GM23338 (cell line): ENCODE measurements around the gene MFSD2A. TPM values are rescaled to one million over a fixed set of nuclear protein-coding genes. Genes with fewer than 3 reads are reported as not detected.
A peak's percentile ranks its signal among the peaks of the same experiment; 100 is the strongest.

ENCODE experiments used
- ATAC-seq: fragments of 200-7000 bp; cut with Tn5 transposase; 3 replicates; pipeline ENCODE4 v1.9.1; 2020
- DNase-seq: peaks from one replicate; pipeline ENCODE4 v3.0.0-alpha.2; 2015; ENCODE audit warnings: low spot score
- H2AFZ ChIP-seq: fragments of 200-600 bp; sonication (generic); 2 replicates; pipeline ENCODE4 v1.8.0; 2016; ENCODE audit warnings: antibody characterized with exemption, mild to moderate bottlenecking, moderate library complexity
- H3F3A ChIP-seq: fragments of 200-600 bp; sonication (generic); replicated peaks from 2 replicates; pipeline ENCODE4 v1.8.0; 2017; ENCODE audit warnings: antibody characterized with exemption, mixed run types, low read depth
- H3K27ac ChIP-seq: fragments of 200-600 bp; sonication (generic); 2 replicates; pipeline ENCODE4 v1.6.1; 2016; ENCODE audit warnings: low read depth
- H3K27me3 ChIP-seq: fragments of 200-600 bp; sonication (generic); 2 replicates; pipeline ENCODE4 v1.8.0; 2016; ENCODE audit warnings: mild to moderate bottlenecking, mixed run types, moderate library complexity; ENCODE audit not compliant: insufficient read depth
- H3K36me3 ChIP-seq: fragments of 200-600 bp; sonication (generic); 2 replicates; pipeline ENCODE4 v1.8.0; 2016; ENCODE audit warnings: mild to moderate bottlenecking; ENCODE audit not compliant: insufficient read depth
- H3K4me1 ChIP-seq: fragments of 200-600 bp; sonication (generic); 2 replicates; pipeline ENCODE4 v1.8.0; 2016; ENCODE audit warnings: mild to moderate bottlenecking, moderate library complexity; ENCODE audit not compliant: insufficient read depth
- H3K4me2 ChIP-seq: fragments of 200-600 bp; sonication (generic); 2 replicates; pipeline ENCODE4 v1.7.1; 2017; ENCODE audit warnings: mixed run types
- H3K4me3 ChIP-seq: fragments of 200-600 bp; sonication (generic); 2 replicates; pipeline ENCODE4 v1.6.1; 2016; ENCODE audit warnings: mixed run types
- H3K79me2 ChIP-seq: fragments of 200-600 bp; sonication (generic); replicated peaks from 2 replicates; pipeline ENCODE4 v1.8.0; 2017; ENCODE audit warnings: mild to moderate bottlenecking; ENCODE audit not compliant: insufficient read depth
- H3K9me2 ChIP-seq: fragments of 200-600 bp; sonication (generic); 2 replicates; pipeline ENCODE4 v1.8.0; 2017; ENCODE audit not compliant: insufficient read depth
- H4K20me1 ChIP-seq: fragments of 200-600 bp; sonication (generic); replicated peaks from 2 replicates; pipeline ENCODE4 v1.8.0; 2017; ENCODE audit warnings: mild to moderate bottlenecking; ENCODE audit not compliant: insufficient read depth
- H3K27ac Mint-ChIP-seq: 2 replicates; pipeline ENCODE4 v1.8.0; 2020; ENCODE audit warnings: inconsistent platforms, mild to moderate bottlenecking, moderate library complexity, mixed read lengths
- H3K27me3 Mint-ChIP-seq: 3 replicates; pipeline ENCODE4 v1.8.0; 2022; ENCODE audit warnings: low read depth, mild to moderate bottlenecking, moderate library complexity, mixed read lengths, inconsistent platforms; ENCODE audit not compliant: insufficient read depth, poor library complexity
- H3K36me3 Mint-ChIP-seq: 3 replicates; pipeline ENCODE4 v1.8.0; 2021; ENCODE audit warnings: low read depth, mild to moderate bottlenecking, inconsistent platforms, moderate library complexity, mixed read lengths
- H3K4me1 Mint-ChIP-seq: 3 replicates; pipeline ENCODE4 v1.8.0; 2020; ENCODE audit warnings: mild to moderate bottlenecking, inconsistent platforms, mixed read lengths
- H3K4me3 Mint-ChIP-seq: 3 replicates; pipeline ENCODE4 v1.8.0; 2021; ENCODE audit warnings: moderate library complexity, mild to moderate bottlenecking, inconsistent platforms, mixed read lengths
- H3K9me3 Mint-ChIP-seq: 3 replicates; pipeline ENCODE4 v1.8.0; 2020; ENCODE audit warnings: moderate library complexity, mild to moderate bottlenecking, inconsistent platforms, mixed read lengths
- CREB1 ChIP-seq: fragments of 250-450 bp; sonication (Bioruptor Pico); IDR thresholded peaks from 2 replicates; pipeline ENCODE4 v1.5.0; 2020; ENCODE audit warnings: low read depth, mild to moderate bottlenecking, moderate library complexity
- NANOG ChIP-seq: IDR thresholded peaks from 2 replicates; pipeline ENCODE4 v1.6.1; 2016; ENCODE audit warnings: antibody characterized with exemption, borderline replicate concordance
- POLR2AphosphoS5 ChIP-seq: IDR thresholded peaks from 2 replicates; pipeline ENCODE4 v1.6.1; 2016; ENCODE audit warnings: antibody characterized with exemption, low read depth
- long read RNA-seq: library from polyadenylated mRNA; unstranded; transcript quantifications from one replicate; pipeline ENCODE4 v2.0.0, GENCODE V29; 2020; ENCODE audit not compliant: unreplicated experiment
- polyA plus RNA-seq: library from polyadenylated mRNA; unstranded; fragments of >200 nt; fragmentation: Nextera tagmentation; extraction: Ambion mirVana; gene quantifications from 2 replicates; pipeline ENCODE4 v1.2.1, GENCODE V29; 2016
- total RNA-seq: library from RNA; depleted of rRNA; stranded (reverse); fragments of >200 nt; shearing (Covaris generic); gene quantifications from 2 replicates; pipeline ENCODE4 v1.2.3, GENCODE V29; 2014; rRNA removed
- TF ChIP-seq, protein P1 (sequence below): IDR thresholded peaks from one replicate; pipeline ENCODE4 v1.6.1; 2018; ENCODE audit warnings: antibody characterized with exemption; ENCODE audit not compliant: unreplicated experiment
- TF ChIP-seq, protein P2 (sequence below): fragments of 250-450 bp; sonication (Bioruptor Pico); IDR thresholded peaks from 2 replicates; pipeline ENCODE4 v1.5.0; 2020; ENCODE audit warnings: mild to moderate bottlenecking, moderate library complexity

Gene MFSD2A
- 22.1 and 23.9 TPM in 2 replicates for total RNA-seq
- polyA plus RNA-seq: 16.1 and 17.9 TPM in 2 replicates
- long read RNA-seq, transcript MFSD2A-202 (14 exons, 2,154 nt): major isoform, 23 of 30 reads
- long read RNA-seq, partial matches to known transcripts: 0 of 30 reads
- long read RNA-seq, other reads (novel, unspliced or antisense): 7 of 30 reads

DNA sequence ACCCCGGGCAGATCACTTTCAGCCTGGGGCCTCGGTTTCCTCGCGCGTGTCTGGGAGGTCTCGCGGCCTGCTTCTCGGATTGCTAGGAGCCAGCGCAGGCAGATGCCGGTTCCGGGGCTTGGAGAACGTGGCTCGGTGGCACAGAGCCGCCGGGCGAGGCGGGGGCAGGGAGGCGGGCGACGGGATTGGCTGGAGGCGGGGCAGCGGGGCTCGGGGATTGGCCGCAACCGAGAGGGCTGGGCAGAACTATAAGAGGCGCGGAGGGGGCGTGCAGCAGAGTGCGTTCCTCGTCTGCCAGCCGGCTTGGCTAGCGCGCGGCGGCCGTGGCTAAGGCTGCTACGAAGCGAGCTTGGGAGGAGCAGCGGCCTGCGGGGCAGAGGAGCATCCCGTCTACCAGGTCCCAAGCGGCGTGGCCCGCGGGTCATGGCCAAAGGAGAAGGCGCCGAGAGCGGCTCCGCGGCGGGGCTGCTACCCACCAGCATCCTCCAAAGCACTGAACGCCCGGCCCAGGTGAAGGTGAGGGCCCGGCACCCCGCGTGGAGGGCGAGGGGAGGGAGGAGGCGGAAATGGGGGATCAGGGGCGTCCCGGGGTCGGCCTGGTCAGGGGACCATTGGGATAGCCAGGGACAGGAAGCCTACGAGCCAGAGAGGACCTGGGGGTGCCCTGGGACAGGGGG, at the start of gene MFSD2A:
Gene MFSD2A (plus strand): TSS at position 276 of the 677 bp plus-strand sequence. CDS start 148 bp downstream, at position 424.
- Histone ChIP-seq H2AFZ (peak within 1 kb of the TSS; percentile 95), H3K4me2 (peak within 1 kb of the TSS; percentile 97), H3K27me3 (peaks cover 22% of the 10 kb centered on the region), H3K36me3 (peaks cover 14% of the 10 kb centered on the region; the same call in 1 of the 2 replicates), H3F3A (no peaks in the 10 kb centered on the region), H3K27ac (no peak within 1 kb of the TSS), H3K4me1 (peaks cover 17% of the 10 kb centered on the region), H4K20me1 (no peaks in the 10 kb centered on the region; the same call in none of the 2 replicates), H3K4me3 (peak within 1 kb of the TSS; percentile 82), H3K79me2 (peaks cover 20% of the 10 kb centered on the region), H3K9me2 (no peaks in the 10 kb centered on the region)
- peaks cover 32% of the 10 kb centered on the region for H3K27me3 Mint-ChIP-seq
- peaks cover 23% of the 10 kb centered on the region for H3K36me3 Mint-ChIP-seq
- H3K4me1 Mint-ChIP-seq: peaks cover 20% of the 10 kb centered on the region
- ATAC-seq (peak; percentile 92), DNase-seq (peak; percentile 97)
- peaks cover 4% of the 10 kb centered on the region; the same call in 1 of the 3 replicates for H3K9me3 Mint-ChIP-seq
- H3K27ac Mint-ChIP-seq: no peak within 1 kb of the TSS
- H3K4me3 Mint-ChIP-seq: peak within 1 kb of the TSS; percentile 92
- TF ChIP-seq CREB1 (CRISPR knock-in tag): peak; percentile 30; the same call in 1 of the 2 replicates
- TF ChIP-seq POLR2AphosphoS5: peak; percentile 89
- TF ChIP-seq, protein P1, sequence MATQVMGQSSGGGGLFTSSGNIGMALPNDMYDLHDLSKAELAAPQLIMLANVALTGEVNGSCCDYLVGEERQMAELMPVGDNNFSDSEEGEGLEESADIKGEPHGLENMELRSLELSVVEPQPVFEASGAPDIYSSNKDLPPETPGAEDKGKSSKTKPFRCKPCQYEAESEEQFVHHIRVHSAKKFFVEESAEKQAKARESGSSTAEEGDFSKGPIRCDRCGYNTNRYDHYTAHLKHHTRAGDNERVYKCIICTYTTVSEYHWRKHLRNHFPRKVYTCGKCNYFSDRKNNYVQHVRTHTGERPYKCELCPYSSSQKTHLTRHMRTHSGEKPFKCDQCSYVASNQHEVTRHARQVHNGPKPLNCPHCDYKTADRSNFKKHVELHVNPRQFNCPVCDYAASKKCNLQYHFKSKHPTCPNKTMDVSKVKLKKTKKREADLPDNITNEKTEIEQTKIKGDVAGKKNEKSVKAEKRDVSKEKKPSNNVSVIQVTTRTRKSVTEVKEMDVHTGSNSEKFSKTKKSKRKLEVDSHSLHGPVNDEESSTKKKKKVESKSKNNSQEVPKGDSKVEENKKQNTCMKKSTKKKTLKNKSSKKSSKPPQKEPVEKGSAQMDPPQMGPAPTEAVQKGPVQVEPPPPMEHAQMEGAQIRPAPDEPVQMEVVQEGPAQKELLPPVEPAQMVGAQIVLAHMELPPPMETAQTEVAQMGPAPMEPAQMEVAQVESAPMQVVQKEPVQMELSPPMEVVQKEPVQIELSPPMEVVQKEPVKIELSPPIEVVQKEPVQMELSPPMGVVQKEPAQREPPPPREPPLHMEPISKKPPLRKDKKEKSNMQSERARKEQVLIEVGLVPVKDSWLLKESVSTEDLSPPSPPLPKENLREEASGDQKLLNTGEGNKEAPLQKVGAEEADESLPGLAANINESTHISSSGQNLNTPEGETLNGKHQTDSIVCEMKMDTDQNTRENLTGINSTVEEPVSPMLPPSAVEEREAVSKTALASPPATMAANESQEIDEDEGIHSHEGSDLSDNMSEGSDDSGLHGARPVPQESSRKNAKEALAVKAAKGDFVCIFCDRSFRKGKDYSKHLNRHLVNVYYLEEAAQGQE: no peak

DNA sequence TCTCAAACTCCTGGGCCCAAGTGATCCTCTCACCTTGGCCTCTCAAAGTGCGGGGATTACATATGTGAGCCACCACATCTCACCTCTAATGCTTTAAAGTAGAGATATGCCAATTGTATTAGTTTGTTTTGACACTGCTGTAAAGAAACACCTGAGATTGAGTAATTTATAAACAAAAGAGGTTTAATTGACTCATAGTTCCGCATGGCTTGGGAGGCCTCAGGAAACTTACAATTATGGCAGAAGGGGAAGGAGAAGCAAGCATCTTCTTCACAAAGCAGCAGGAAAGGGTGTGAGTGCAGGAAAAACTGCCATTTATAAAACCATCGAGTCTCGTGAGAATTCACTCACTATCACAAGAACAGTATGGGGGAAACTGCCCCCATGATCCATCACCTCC, 49.8 kb upstream of the MFSD2A start:
- Histone ChIP-seq H3K36me3 (0 out of 2 replicates have a peak, but pooled peaks cover 6% of the 10 kb centered on the region), H4K20me1 (no peaks in the 10 kb centered on the region), H3K79me2 (peaks cover 2% of the 10 kb centered on the region; the same call in 1 of the 2 replicates), H3K27ac (no peak overlapping the region), H2AFZ (no peak overlapping the region), H3F3A (peaks cover 15% of the 10 kb centered on the region), H3K9me2 (no peaks in the 10 kb centered on the region), H3K4me1 (peaks cover 13% of the 10 kb centered on the region), H3K4me3 (no peak overlapping the region), H3K27me3 (peaks cover 29% of the 10 kb centered on the region), H3K4me2 (no peak overlapping the region)
- Mint-ChIP-seq H3K27me3 (peaks cover 30% of the 10 kb centered on the region), H3K4me1 (peaks cover 12% of the 10 kb centered on the region), H3K27ac (no peak overlapping the region), H3K36me3 (peaks cover 21% of the 10 kb centered on the region), H3K4me3 (no peak overlapping the region), H3K9me3 (peaks cover 33% of the 10 kb centered on the region)
- DNase-seq (no peak), ATAC-seq (no peak)
- no peak for TF ChIP-seq NANOG
- TF ChIP-seq, protein P1: no peak
- TF ChIP-seq CREB1 (CRISPR knock-in tag): no peak
- TF ChIP-seq, protein P2, sequence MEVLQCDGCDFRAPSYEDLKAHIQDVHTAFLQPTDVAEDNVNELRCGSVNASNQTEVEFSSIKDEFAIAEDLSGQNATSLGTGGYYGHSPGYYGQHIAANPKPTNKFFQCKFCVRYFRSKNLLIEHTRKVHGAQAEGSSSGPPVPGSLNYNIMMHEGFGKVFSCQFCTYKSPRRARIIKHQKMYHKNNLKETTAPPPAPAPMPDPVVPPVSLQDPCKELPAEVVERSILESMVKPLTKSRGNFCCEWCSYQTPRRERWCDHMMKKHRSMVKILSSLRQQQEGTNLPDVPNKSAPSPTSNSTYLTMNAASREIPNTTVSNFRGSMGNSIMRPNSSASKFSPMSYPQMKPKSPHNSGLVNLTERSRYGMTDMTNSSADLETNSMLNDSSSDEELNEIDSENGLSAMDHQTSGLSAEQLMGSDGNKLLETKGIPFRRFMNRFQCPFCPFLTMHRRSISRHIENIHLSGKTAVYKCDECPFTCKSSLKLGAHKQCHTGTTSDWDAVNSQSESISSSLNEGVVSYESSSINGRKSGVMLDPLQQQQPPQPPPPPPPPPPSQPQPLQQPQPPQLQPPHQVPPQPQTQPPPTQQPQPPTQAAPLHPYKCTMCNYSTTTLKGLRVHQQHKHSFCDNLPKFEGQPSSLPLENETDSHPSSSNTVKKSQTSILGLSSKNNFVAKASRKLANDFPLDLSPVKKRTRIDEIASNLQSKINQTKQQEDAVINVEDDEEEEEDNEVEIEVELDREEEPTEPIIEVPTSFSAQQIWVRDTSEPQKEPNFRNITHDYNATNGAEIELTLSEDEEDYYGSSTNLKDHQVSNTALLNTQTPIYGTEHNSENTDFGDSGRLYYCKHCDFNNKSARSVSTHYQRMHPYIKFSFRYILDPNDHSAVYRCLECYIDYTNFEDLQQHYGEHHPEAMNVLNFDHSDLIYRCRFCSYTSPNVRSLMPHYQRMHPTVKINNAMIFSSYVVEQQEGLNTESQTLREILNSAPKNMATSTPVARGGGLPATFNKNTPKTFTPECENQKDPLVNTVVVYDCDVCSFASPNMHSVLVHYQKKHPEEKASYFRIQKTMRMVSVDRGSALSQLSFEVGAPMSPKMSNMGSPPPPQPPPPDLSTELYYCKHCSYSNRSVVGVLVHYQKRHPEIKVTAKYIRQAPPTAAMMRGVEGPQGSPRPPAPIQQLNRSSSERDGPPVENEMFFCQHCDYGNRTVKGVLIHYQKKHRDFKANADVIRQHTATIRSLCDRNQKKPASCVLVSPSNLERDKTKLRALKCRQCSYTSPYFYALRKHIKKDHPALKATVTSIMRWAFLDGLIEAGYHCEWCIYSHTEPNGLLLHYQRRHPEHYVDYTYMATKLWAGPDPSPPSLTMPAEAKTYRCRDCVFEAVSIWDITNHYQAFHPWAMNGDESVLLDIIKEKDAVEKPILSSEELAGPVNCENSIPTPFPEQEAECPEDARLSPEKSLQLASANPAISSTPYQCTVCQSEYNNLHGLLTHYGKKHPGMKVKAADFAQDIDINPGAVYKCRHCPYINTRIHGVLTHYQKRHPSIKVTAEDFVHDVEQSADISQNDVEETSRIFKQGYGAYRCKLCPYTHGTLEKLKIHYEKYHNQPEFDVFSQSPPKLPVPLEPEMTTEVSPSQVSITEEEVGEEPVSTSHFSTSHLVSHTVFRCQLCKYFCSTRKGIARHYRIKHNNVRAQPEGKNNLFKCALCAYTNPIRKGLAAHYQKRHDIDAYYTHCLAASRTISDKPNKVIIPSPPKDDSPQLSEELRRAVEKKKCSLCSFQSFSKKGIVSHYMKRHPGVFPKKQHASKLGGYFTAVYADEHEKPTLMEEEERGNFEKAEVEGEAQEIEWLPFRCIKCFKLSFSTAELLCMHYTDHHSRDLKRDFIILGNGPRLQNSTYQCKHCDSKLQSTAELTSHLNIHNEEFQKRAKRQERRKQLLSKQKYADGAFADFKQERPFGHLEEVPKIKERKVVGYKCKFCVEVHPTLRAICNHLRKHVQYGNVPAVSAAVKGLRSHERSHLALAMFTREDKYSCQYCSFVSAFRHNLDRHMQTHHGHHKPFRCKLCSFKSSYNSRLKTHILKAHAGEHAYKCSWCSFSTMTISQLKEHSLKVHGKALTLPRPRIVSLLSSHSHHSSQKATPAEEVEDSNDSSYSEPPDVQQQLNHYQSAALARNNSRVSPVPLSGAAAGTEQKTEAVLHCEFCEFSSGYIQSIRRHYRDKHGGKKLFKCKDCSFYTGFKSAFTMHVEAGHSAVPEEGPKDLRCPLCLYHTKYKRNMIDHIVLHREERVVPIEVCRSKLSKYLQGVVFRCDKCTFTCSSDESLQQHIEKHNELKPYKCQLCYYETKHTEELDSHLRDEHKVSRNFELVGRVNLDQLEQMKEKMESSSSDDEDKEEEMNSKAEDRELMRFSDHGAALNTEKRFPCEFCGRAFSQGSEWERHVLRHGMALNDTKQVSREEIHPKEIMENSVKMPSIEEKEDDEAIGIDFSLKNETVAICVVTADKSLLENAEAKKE (CRISPR knock-in tag): no peak
